ENCODE results near the gene WSB2. TPM values are rescaled to one million over a fixed set of nuclear protein-coding genes. Genes with fewer than 3 reads are reported as not detected.

Gene WSB2
- 71.8 to 81.1 TPM (median 75.6 TPM) in 5 replicates for total RNA-seq (2022; extraction: Qiagen RNA extraction; ENCODE audit: low read depth)

GRCh38 chr12:118061011-118061872, at the start of gene WSB2:
Gene WSB2 (minus strand): TSS chr12:118061179. CDS start chr12:118061048, 131 bp downstream.

GRCh38 chr12:118103601-118104382, 42.8 kb upstream of the WSB2 start, which contains the start of gene VSIG10:
Gene VSIG10 (minus strand): TSS chr12:118104011. CDS start chr12:118103671, 340 bp downstream.

GRCh38 chr12:118016424-118017264, 44.3 kb downstream of the WSB2 start, which contains the start of gene RFC5:
Gene RFC5 (plus strand): TSS chr12:118016703. CDS start chr12:118016828, 125 bp downstream.

Other genes with a start within 250 kb of the WSB2 start
- gene KSR2, start 92.2 kb downstream of the WSB2 start, total RNA-seq (2022; extraction: Qiagen RNA extraction; ENCODE audit: low read depth) = 0.54 to 0.72 TPM (median 0.60 TPM) in 5 replicates
- 39.3 to 45.6 TPM (median 43.6 TPM) in 5 replicates for gene RFC5, start 44.5 kb downstream of the WSB2 start, total RNA-seq (2022; extraction: Qiagen RNA extraction; ENCODE audit: low read depth)
- 17.5 to 24.1 TPM (median 19.0 TPM) in 5 replicates for gene VSIG10, start 42.8 kb upstream of the WSB2 start, total RNA-seq (2022; extraction: Qiagen RNA extraction; ENCODE audit: low read depth)
- 234 to 295 TPM (median 272 TPM) in 5 replicates for gene PEBP1, start 74.9 kb upstream of the WSB2 start, total RNA-seq (2022; extraction: Qiagen RNA extraction; ENCODE audit: low read depth)

Measured in A549 treated with RU486 at 1 μM for 4 hours (cell line).